ENCODE data around the gene SEMA3A. TPM values are rescaled to one million over a fixed set of nuclear protein-coding genes. Genes with fewer than 3 reads are reported as not detected.

SEMA3A gene
- total and polyA plus RNA-seq, 4 donors = 0.13 to 0.56 (median 0.20) TPM

GRCh38 chr7:84219310-84219709 lies 24.7 kb upstream of the SEMA3A start:
- H3K27ac ChIP-seq (ENCODE audit: low read depth in 1 of 2, low read length in 2 of 2) = no peak overlapping the region

More at GRCh38 chr7:84219310-84219709, 24.7 kb upstream of the SEMA3A start:
- H3K9me3 ChIP-seq (ENCODE audit: control insufficient read depth in 4 of 4, low read length in 3 of 4) = no peaks in the 10 kb centered on the region
- no peak overlapping the region for H3K9ac ChIP-seq (ENCODE audit: low read depth in 1 of 2, low read length in 2 of 2)
- H3K4me1 ChIP-seq (ENCODE audit: control insufficient read depth in 4 of 4, insufficient read depth in 4 of 4, low read length in 3 of 4) = no peaks in the 10 kb centered on the region
- H3K36me3 ChIP-seq (ENCODE audit: control insufficient read depth in 4 of 4, insufficient read depth in 3 of 4, low read depth in 1 of 4, low read length in 3 of 4) = no peaks in the 10 kb centered on the region
- 86% methylated on average over 2 of the region's 2 CpGs for WGBS
- H3K27me3 ChIP-seq (ENCODE audit: control insufficient read depth in 4 of 4, insufficient read depth in 4 of 4, low read length in 3 of 4) = no peaks in the 10 kb centered on the region
- no peak for DNase-seq (ENCODE audit: low spot score)
- no peak overlapping the region for H3K4me3 ChIP-seq (ENCODE audit: low read depth in 1 of 3, low read length in 3 of 3)
- TF ChIP-seq RAD21 (IDR thresholded peaks at IDR 0.05) (no peak), GABPA (IDR thresholded peaks at IDR 0.05 in 1 of 2, conservative IDR thresholded peaks at IDR 0.05 in 1 of 2) (no peak), ZBTB33 (IDR thresholded peaks at IDR 0.05) (no peak), ATF3 (IDR thresholded peaks at IDR 0.05) (no peak), SP1 (IDR thresholded peaks at IDR 0.05) (no peak), REST (IDR thresholded peaks at IDR 0.05) (no peak), CTCF (IDR thresholded peaks at IDR 0.05; ENCODE audit: low read depth, low read length, missing input control) (no peak), HNF4A (conservative IDR thresholded peaks at IDR 0.05) (no peak), HNF4G (IDR thresholded peaks at IDR 0.05) (no peak), FOXA1 (IDR thresholded peaks at IDR 0.05) (no peak), MAX (IDR thresholded peaks at IDR 0.05) (no peak), JUND (IDR thresholded peaks at IDR 0.05) (no peak)

Data from liver (tissue), 9 donors.